Mesodermal cell (in vitro differentiated cells): ENCODE measurements around the gene GJC1.
"Not testable (repeated sequence)": the region's sequence is repeated elsewhere in the genome, so short reads cannot be mapped to it uniquely, and the experiment has no call there.

Source experiments
- H3K27ac ChIP-seq: 2 replicates; pipeline ENCODE4 v1.7.0; 2013; ENCODE audit warnings: mild to moderate bottlenecking, low read depth, low read length, moderate library complexity; ENCODE audit not compliant: severe bottlenecking
- H3K36me3 ChIP-seq: 2 replicates; pipeline ENCODE4 v1.7.1; 2013; ENCODE audit warnings: mild to moderate bottlenecking, low read length, moderate library complexity; ENCODE audit not compliant: control insufficient read depth, insufficient read depth
- H3K4me1 ChIP-seq: one replicate; pipeline ENCODE4 v1.7.1; 2013; ENCODE audit warnings: mild to moderate bottlenecking, low read length; ENCODE audit not compliant: insufficient read depth, control insufficient read depth, poor library complexity, severe bottlenecking
- H3K4me3 ChIP-seq: 2 replicates; pipeline ENCODE4 v1.7.0; 2013; ENCODE audit warnings: low read length, control low read depth, mild to moderate bottlenecking; ENCODE audit not compliant: insufficient read depth, poor library complexity, severe bottlenecking; ENCODE audit errors: extremely low read depth
- H3K9me3 ChIP-seq: 2 replicates; pipeline ENCODE4 v1.7.1; 2013; ENCODE audit warnings: mild to moderate bottlenecking, low read length, moderate library complexity; ENCODE audit not compliant: control insufficient read depth
- WGBS, 2 experiments: methylation state at CpG; one replicate each; pipeline ENCODE4 v1.1.5; 2013; ENCODE audit warnings: missing lambda C conversion rate in 2 of 2; ENCODE audit not compliant: insufficient coverage in 2 of 2; 5-methylcytosine and 5-hydroxymethylcytosine counted together

Gene GJC1

GRCh38 chr17:44759086-44759915 lies 70.8 kb downstream of the GJC1 start:
- peak overlapping the region; percentile 31 for H3K4me3 ChIP-seq
- H3K4me1 ChIP-seq = peaks cover 5% of the 10 kb centered on the region
- 28 to 29% methylated on average over 21 of the region's 60 CpGs for WGBS, 2 experiments
- H3K27ac ChIP-seq = no peak overlapping the region
- no peaks in the 10 kb centered on the region for H3K9me3 ChIP-seq
- H3K36me3 ChIP-seq = no peaks in the 10 kb centered on the region

GRCh38 chr17:44758414-44759085 lies 71.5 kb downstream of the GJC1 start, which contains the start of gene ADAM11:
ADAM11 (plus strand) TSS chr17:44758988; CDS start chr17:44759200, 212 bp downstream.
- 3 to 6% methylated on average over 38 to 41 of the region's 74 CpGs for WGBS, 2 experiments
- H3K36me3 ChIP-seq = no peaks in the 10 kb centered on the region
- no peaks in the 10 kb centered on the region for H3K9me3 ChIP-seq
- no peak within 1 kb of the TSS for H3K27ac ChIP-seq
- H3K4me3 ChIP-seq = peak within 1 kb of the TSS; percentile 31
- peaks cover 5% of the 10 kb centered on the region for H3K4me1 ChIP-seq

GRCh38 chr17:44757918-44758413 lies 72.1 kb downstream of the GJC1 start:
- Histone ChIP-seq H3K36me3 (no peaks in the 10 kb centered on the region), H3K4me1 (peaks cover 5% of the 10 kb centered on the region), H3K27ac (no peak overlapping the region), H3K9me3 (no peaks in the 10 kb centered on the region), H3K4me3 (no peak overlapping the region)
- WGBS, 2 experiments = 36 to 41% methylated on average over 4 of the region's 5 CpGs

GRCh38 chr17:44757045-44757917 lies 72.8 kb downstream of the GJC1 start:
- H3K4me1 ChIP-seq = peaks cover 5% of the 10 kb centered on the region
- H3K27ac ChIP-seq = no peak overlapping the region
- H3K36me3 ChIP-seq = no peaks in the 10 kb centered on the region
- 90% methylated on average over 6 to 8 of the region's 10 CpGs for WGBS, 2 experiments
- no peaks in the 10 kb centered on the region for H3K9me3 ChIP-seq
- H3K4me3 ChIP-seq = no peak overlapping the region

GRCh38 chr17:44755180-44755579 lies 74.9 kb downstream of the GJC1 start:
- peaks cover 15% of the 10 kb centered on the region for H3K36me3 ChIP-seq
- H3K9me3 ChIP-seq, H3K27ac ChIP-seq, H3K4me3 ChIP-seq, H3K4me1 ChIP-seq: not testable (repeated sequence)
- 74 to 90% methylated on average over 2 to 3 of the region's 5 CpGs for WGBS, 2 experiments

GRCh38 chr17:44754276-44754675 lies 75.8 kb downstream of the GJC1 start:
- H3K4me1 ChIP-seq = peaks cover under 1% of the 10 kb centered on the region
- 80 to 88% methylated on average over 7 of the region's 7 CpGs for WGBS, 2 experiments
- H3K9me3 ChIP-seq = no peaks in the 10 kb centered on the region
- no peak overlapping the region for H3K4me3 ChIP-seq
- peaks cover 23% of the 10 kb centered on the region for H3K36me3 ChIP-seq
- no peak overlapping the region for H3K27ac ChIP-seq

GRCh38 chr17:44752953-44753861 lies 76.9 kb downstream of the GJC1 start:
- no peaks in the 10 kb centered on the region for H3K9me3 ChIP-seq
- WGBS, 2 experiments = 78 to 91% methylated on average over 9 to 16 of the region's 17 CpGs
- H3K4me3 ChIP-seq = no peak overlapping the region
- no peaks in the 10 kb centered on the region for H3K4me1 ChIP-seq
- peaks cover 34% of the 10 kb centered on the region for H3K36me3 ChIP-seq
- H3K27ac ChIP-seq = no peak overlapping the region

GRCh38 chr17:44751806-44752205 lies 78.3 kb downstream of the GJC1 start:
- 86 to 90% methylated on average over 10 of the region's 10 CpGs for WGBS, 2 experiments
- H3K9me3 ChIP-seq = no peaks in the 10 kb centered on the region
- H3K27ac ChIP-seq = no peak overlapping the region
- peaks cover 48% of the 10 kb centered on the region for H3K36me3 ChIP-seq
- no peak overlapping the region for H3K4me3 ChIP-seq
- H3K4me1 ChIP-seq = no peaks in the 10 kb centered on the region

GRCh38 chr17:44751331-44751730 lies 78.8 kb downstream of the GJC1 start:
- Histone ChIP-seq H3K27ac (no peak overlapping the region), H3K4me1 (no peaks in the 10 kb centered on the region), H3K36me3 (peaks cover 49% of the 10 kb centered on the region), H3K4me3 (no peak overlapping the region), H3K9me3 (no peaks in the 10 kb centered on the region)
- 92 to 97% methylated on average over 6 to 7 of the region's 7 CpGs for WGBS, 2 experiments

- H3K36me3 ChIP-seq = peaks cover 54% of the 10 kb centered on the region
- H3K27ac ChIP-seq = no peak overlapping the region
- no peak overlapping the region for H3K4me3 ChIP-seq
- 72 to 82% methylated on average over 9 of the region's 9 CpGs for WGBS, 2 experiments
- H3K9me3 ChIP-seq = no peaks in the 10 kb centered on the region
- H3K4me1 ChIP-seq = no peaks in the 10 kb centered on the region
These were observed 80.1 kb downstream of the GJC1 start for GRCh38 chr17:44749980-44750318.
